Measurements from ENCODE around the gene SS18. TPM values are rescaled to one million over a fixed set of nuclear protein-coding genes. Genes with fewer than 3 reads are reported as not detected.

The SS18 gene
- total RNA-seq, 2 donors from 2014 or later = 47.7 to 54.9 TPM

- H3K4me1 ChIP-seq = no peaks in the 10 kb centered on the region
- no peak for DNase-seq (ENCODE audit: low spot score)
- H3K27me3 ChIP-seq = no peaks in the 10 kb centered on the region
These were observed 31.1 kb upstream of the SS18 start for GRCh38 chr18:26121476-26121875.

GRCh38 chr18:26119246-26119645 lies 28.8 kb upstream of the SS18 start:
- H3K36me3 ChIP-seq = no peaks in the 10 kb centered on the region
- no peaks in the 10 kb centered on the region for H3K9me3 ChIP-seq
- no peaks in the 10 kb centered on the region for H3K4me1 ChIP-seq
- no peak for DNase-seq (ENCODE audit: low spot score)
- H3K4me3 ChIP-seq = no peak overlapping the region
- no peaks in the 10 kb centered on the region for H3K27me3 ChIP-seq
- no peak for TF ChIP-seq CTCF (IDR thresholded peaks at IDR 0.05)
- no peak overlapping the region for H3K27ac ChIP-seq

More at GRCh38 chr18:26121476-26121875, 31.1 kb upstream of the SS18 start:
- no peak for TF ChIP-seq CTCF (IDR thresholded peaks at IDR 0.05)
- Histone ChIP-seq H3K9me3 (no peaks in the 10 kb centered on the region), H3K27ac (no peak overlapping the region), H3K4me3 (no peak overlapping the region), H3K36me3 (no peaks in the 10 kb centered on the region)

DNA sequence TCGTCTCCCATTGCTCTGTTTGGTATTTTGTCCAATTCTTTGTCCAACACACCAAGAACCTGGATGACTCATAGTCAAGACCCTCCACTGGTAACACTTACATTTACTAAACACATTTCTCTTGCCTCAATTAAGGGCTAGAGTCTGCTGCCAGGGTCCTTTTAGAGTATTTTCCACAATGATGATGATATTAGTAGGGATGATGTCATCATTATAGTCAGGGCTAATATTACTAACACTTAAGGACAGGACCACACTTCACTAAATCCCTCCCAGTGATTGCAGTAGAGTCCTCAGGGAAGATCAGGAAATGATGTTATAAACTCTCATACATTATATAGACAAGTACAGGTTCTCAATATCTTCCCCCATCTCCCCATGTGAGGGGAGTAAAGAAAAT lies 13.6 kb upstream of the SS18 start:
- Histone ChIP-seq H3K27ac (no peak overlapping the region), H3K36me3 (no peaks in the 10 kb centered on the region), H3K4me1 (no peaks in the 10 kb centered on the region), H3K27me3 (no peaks in the 10 kb centered on the region), H3K9me3 (no peaks in the 10 kb centered on the region), H3K4me3 (no peak overlapping the region)
- no peak for TF ChIP-seq CTCF (IDR thresholded peaks at IDR 0.05)
- no peak for DNase-seq (ENCODE audit: low spot score)

GRCh38 chr18:26103579-26103978 lies 13.2 kb upstream of the SS18 start:
- no peak overlapping the region for H3K4me3 ChIP-seq
- TF ChIP-seq CTCF (IDR thresholded peaks at IDR 0.05) = no peak
- H3K9me3 ChIP-seq = no peaks in the 10 kb centered on the region
- H3K4me1 ChIP-seq = no peaks in the 10 kb centered on the region
- no peaks in the 10 kb centered on the region for H3K27me3 ChIP-seq
- no peak overlapping the region for H3K27ac ChIP-seq
- DNase-seq (ENCODE audit: low spot score) = no peak
- H3K36me3 ChIP-seq = no peaks in the 10 kb centered on the region

DNA sequence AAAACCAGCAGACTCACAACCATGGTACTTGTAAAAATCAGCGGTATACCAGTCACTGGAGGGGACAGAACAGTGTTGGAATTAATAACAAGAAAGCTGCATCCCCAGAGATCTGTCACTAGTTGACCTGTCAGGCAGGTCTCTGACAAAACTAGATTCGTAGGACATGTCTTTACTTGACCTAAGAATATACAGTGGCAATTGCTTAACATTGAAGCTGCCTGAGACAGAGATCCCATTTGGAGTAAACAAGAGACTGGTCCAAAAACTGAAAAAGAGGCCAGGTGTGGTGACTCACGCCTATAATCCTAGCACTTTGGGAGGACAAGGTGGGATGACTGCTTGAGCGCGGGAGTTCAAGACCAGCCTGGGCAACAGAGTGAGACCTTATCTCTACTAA lies 7.2 kb upstream of the SS18 start:
- Histone ChIP-seq H3K36me3 (no peaks in the 10 kb centered on the region), H3K4me3 (no peak overlapping the region), H3K27me3 (no peaks in the 10 kb centered on the region), H3K4me1 (no peaks in the 10 kb centered on the region), H3K9me3 (no peaks in the 10 kb centered on the region), H3K27ac (no peak overlapping the region)
- no peak for DNase-seq (ENCODE audit: low spot score)
- no peak for TF ChIP-seq CTCF (IDR thresholded peaks at IDR 0.05)

- no peaks in the 10 kb centered on the region for H3K4me1 ChIP-seq
- DNase-seq (ENCODE audit: low spot score) = no peak
- no peak overlapping the region for H3K27ac ChIP-seq
- no peaks in the 10 kb centered on the region for H3K27me3 ChIP-seq
- no peak overlapping the region for H3K4me3 ChIP-seq
- no peaks in the 10 kb centered on the region for H3K36me3 ChIP-seq
- no peaks in the 10 kb centered on the region for H3K9me3 ChIP-seq
- no peak for TF ChIP-seq CTCF (IDR thresholded peaks at IDR 0.05)
These were observed 6.4 kb upstream of the SS18 start for GRCh38 chr18:26096852-26097251.
